Thoracic aorta (tissue), 2 donors: Measurements from ENCODE around the gene MALSU1. TPM values are rescaled to one million over a fixed set of nuclear protein-coding genes. Genes with fewer than 3 reads are reported as not detected.

Source experiments
- ATAC-seq: fragments of 150-250 bp; one replicate; pipeline ENCODE4 v1.8.0; 2017; ENCODE audit warnings: low read depth; ENCODE audit not compliant: insufficient number of reproducible peaks, low FRiP score
- DNase-seq: peaks from one replicate; pipeline ENCODE4 v3.0.0-alpha.2; 2020; ENCODE audit warnings: low spot score
- H3K27ac ChIP-seq, 2 donors: fragments of 200-600 bp; sonication (generic); 1 replicate in 1 of 2; 2 replicates in 1 of 2; pipeline ENCODE4 v1.5.1; 2016; ENCODE audit warnings: mild to moderate bottlenecking in 2 of 2, moderate library complexity in 2 of 2
- H3K27me3 ChIP-seq: fragments of 200-600 bp; sonication (generic); replicated peaks from 2 replicates; pipeline ENCODE4 v1.6.0; 2016; ENCODE audit warnings: mild to moderate bottlenecking; ENCODE audit not compliant: insufficient read depth
- H3K36me3 ChIP-seq: fragments of 200-600 bp; sonication (generic); one replicate; pipeline ENCODE4 v1.5.1; 2016
- H3K4me1 ChIP-seq, 2 donors: fragments of 200-600 bp; sonication (generic); 1 replicate in 1 of 2; 2 replicates in 1 of 2; pipeline versions ENCODE4 v1.5.1 to v1.6.0; 2016; ENCODE audit warnings: low read depth in 2 of 2, mild to moderate bottlenecking in 1 of 2; ENCODE audit not compliant: control insufficient read depth in 1 of 2
- H3K4me3 ChIP-seq: fragments of 200-600 bp; sonication (generic); 2 replicates; pipeline ENCODE4 v1.5.1; 2016; ENCODE audit warnings: mild to moderate bottlenecking
- H3K9me3 ChIP-seq: fragments of 200-600 bp; sonication (generic); 2 replicates; pipeline ENCODE4 v1.5.1; 2016
- total RNA-seq, 2 donors: library from RNA; depleted of rRNA; stranded (reverse); fragments of >200 nt; gene quantifications; one replicate each; pipeline versions ENCODE4 v1.1.0 to v1.2.3, GENCODE V29; 2016
- TF ChIP-seq, protein P1 (sequence below): fragments of 200-600 bp; sonication (generic); IDR thresholded peaks from one replicate; pipeline ENCODE4 v1.5.1; 2019; ENCODE audit warnings: antibody characterized with exemption

The MALSU1 gene
- total RNA-seq, 2 donors from 2014 or later: 18.1 to 65.7 TPM

- Histone ChIP-seq H3K9me3 (no peaks in the 10 kb centered on the region), H3K4me1 (peaks cover 5 to 6% of the 10 kb centered on the region in 2 donors), H3K4me3 (no peak overlapping the region), H3K36me3 (no peaks in the 10 kb centered on the region), H3K27ac (no peak overlapping the region), H3K27me3 (no peaks in the 10 kb centered on the region)
- ATAC-seq (no peak), DNase-seq (no peak)
- TF ChIP-seq, protein P1, sequence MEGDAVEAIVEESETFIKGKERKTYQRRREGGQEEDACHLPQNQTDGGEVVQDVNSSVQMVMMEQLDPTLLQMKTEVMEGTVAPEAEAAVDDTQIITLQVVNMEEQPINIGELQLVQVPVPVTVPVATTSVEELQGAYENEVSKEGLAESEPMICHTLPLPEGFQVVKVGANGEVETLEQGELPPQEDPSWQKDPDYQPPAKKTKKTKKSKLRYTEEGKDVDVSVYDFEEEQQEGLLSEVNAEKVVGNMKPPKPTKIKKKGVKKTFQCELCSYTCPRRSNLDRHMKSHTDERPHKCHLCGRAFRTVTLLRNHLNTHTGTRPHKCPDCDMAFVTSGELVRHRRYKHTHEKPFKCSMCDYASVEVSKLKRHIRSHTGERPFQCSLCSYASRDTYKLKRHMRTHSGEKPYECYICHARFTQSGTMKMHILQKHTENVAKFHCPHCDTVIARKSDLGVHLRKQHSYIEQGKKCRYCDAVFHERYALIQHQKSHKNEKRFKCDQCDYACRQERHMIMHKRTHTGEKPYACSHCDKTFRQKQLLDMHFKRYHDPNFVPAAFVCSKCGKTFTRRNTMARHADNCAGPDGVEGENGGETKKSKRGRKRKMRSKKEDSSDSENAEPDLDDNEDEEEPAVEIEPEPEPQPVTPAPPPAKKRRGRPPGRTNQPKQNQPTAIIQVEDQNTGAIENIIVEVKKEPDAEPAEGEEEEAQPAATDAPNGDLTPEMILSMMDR: no peak
These were observed 5.6 kb upstream of the MALSU1 start for GRCh38 chr7:23293500-23294073.

- Histone ChIP-seq H3K36me3 (no peaks in the 10 kb centered on the region), H3K27ac (no peak overlapping the region), H3K4me3 (no peak overlapping the region), H3K9me3 (no peaks in the 10 kb centered on the region), H3K27me3 (no peaks in the 10 kb centered on the region), H3K4me1 (peaks cover 7 to 8% of the 10 kb centered on the region in 2 donors)
- TF ChIP-seq, protein P1: no peak
- DNase-seq (no peak), ATAC-seq (no peak)
These were observed 4.4 kb upstream of the MALSU1 start for GRCh38 chr7:23294549-23295400.

DNA sequence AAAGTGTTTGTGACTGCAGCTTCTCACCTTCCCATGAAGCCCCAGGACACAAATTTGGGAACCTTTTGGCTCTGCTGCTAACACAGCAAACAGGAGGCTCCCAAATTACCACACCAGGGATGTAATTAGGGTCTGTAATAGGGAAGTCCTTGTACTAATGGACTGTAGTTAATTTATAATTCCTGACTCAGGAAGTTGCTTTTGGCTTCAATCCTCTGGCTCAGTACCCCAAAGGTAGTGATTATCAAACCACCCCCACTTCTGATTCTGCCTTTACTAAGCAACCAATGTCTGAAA lies 3.8 kb upstream of the MALSU1 start:
- TF ChIP-seq, protein P1: no peak
- no peaks in the 10 kb centered on the region for H3K36me3 ChIP-seq
- H3K4me1 ChIP-seq: peaks cover 11 to 12% of the 10 kb centered on the region in 2 donors
- H3K4me3 ChIP-seq: no peak overlapping the region
- DNase-seq (no peak), ATAC-seq (no peak)
- no peaks in the 10 kb centered on the region for H3K9me3 ChIP-seq
- H3K27me3 ChIP-seq: no peaks in the 10 kb centered on the region
- no peak overlapping the region for H3K27ac ChIP-seq

- Histone ChIP-seq H3K27ac (peak overlapping the region; percentile 84 to 86), H3K9me3 (no peaks in the 10 kb centered on the region)
- no peak for DNase-seq
These were observed 828 bp upstream of the MALSU1 start for GRCh38 chr7:23298141-23298881.

More at GRCh38 chr7:23298141-23298881, 828 bp upstream of the MALSU1 start:
- Histone ChIP-seq H3K4me1 (peaks cover 17 to 42% of the 10 kb centered on the region in 2 donors), H3K27me3 (no peaks in the 10 kb centered on the region), H3K36me3 (no peaks in the 10 kb centered on the region), H3K4me3 (peak overlapping the region; percentile 85)
- no peak for ATAC-seq
- TF ChIP-seq, protein P1: no peak
